GM12873 (cell line): ENCODE data around the gene ELAPOR2.

Experiments
- TF ChIP-seq, protein P1 (sequence below): IDR thresholded peaks from 2 replicates; pipeline ENCODE4 v1.5.1; 2012; ENCODE audit warnings: low read depth, mild to moderate bottlenecking, moderate library complexity, low read length, control low read depth; ENCODE audit not compliant: insufficient read depth; ENCODE audit errors: missing control alignments

ELAPOR2 gene

GRCh38 chr7:87032604-87033339 lies 26.7 kb downstream of the ELAPOR2 start:
- TF ChIP-seq, protein P1, sequence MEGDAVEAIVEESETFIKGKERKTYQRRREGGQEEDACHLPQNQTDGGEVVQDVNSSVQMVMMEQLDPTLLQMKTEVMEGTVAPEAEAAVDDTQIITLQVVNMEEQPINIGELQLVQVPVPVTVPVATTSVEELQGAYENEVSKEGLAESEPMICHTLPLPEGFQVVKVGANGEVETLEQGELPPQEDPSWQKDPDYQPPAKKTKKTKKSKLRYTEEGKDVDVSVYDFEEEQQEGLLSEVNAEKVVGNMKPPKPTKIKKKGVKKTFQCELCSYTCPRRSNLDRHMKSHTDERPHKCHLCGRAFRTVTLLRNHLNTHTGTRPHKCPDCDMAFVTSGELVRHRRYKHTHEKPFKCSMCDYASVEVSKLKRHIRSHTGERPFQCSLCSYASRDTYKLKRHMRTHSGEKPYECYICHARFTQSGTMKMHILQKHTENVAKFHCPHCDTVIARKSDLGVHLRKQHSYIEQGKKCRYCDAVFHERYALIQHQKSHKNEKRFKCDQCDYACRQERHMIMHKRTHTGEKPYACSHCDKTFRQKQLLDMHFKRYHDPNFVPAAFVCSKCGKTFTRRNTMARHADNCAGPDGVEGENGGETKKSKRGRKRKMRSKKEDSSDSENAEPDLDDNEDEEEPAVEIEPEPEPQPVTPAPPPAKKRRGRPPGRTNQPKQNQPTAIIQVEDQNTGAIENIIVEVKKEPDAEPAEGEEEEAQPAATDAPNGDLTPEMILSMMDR = no peak

GRCh38 chr7:87029078-87029477 lies 30.4 kb downstream of the ELAPOR2 start:
- TF ChIP-seq, protein P1 = no peak

GRCh38 chr7:87028636-87029035 lies 30.8 kb downstream of the ELAPOR2 start:
- TF ChIP-seq, protein P1 = no peak

- TF ChIP-seq, protein P1 = no peak
Measured at GRCh38 chr7:87027900-87028299, 31.6 kb downstream of the ELAPOR2 start.

DNA sequence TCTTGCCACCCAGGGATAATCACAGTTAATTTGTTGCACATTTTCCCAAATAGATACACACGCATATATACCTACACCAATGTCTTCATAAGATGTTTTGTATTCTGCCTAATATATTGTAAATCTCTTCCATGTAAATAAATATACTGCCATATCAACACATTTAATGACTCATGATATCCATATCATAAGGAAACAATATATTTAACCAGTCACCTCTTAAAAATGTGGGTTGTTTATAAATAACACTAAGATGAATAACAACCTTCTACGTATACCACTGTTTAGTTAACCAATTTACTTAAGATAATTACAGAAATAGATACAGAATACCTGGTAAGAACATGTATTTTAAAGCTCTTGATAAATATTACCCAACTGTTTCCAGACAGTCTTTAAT lies 38.2 kb downstream of the ELAPOR2 start:
- TF ChIP-seq, protein P1 = no peak

DNA sequence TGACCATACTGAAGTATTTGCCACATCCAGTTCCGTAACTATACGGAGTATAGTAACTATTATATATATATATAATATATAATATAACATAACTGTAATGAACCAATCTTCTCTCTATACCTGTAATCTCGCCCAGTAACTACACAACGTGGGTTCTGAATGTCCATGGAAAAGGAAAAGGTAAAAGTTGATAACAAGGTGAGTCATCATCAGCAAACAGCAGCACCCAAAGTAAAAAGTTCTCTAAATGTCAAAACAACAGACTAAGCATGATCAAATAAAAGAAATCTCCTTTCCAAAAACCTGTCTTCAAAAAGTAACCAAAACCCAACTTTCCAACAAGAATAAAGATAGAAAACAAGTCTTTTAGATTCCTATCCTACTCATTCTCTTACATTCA lies 42.8 kb downstream of the ELAPOR2 start:
- TF ChIP-seq, protein P1 = no peak

GRCh38 chr7:87013840-87014190 lies 45.6 kb downstream of the ELAPOR2 start:
- TF ChIP-seq, protein P1 = no peak
